H1 (cell line): Measurements from ENCODE around the gene CHAT. TPM values are rescaled to one million over a fixed set of nuclear protein-coding genes. Genes with fewer than 3 reads are reported as not detected.

Experiments used
- CTCF ChIA-PET: fragments of 300-600 bp; sonication (Branson Sonifier 250); formaldehyde crosslinking; loops from one replicate; lab custom pipeline; 2021; ENCODE audit not compliant: partially characterized antibody; lab: Charles Lee
- POLR2A ChIA-PET: fragments of 300-600 bp; sonication (Branson Sonifier 250); formaldehyde crosslinking; loops from one replicate; lab custom pipeline; 2021; ENCODE audit warnings: inconsistent platforms; ENCODE audit not compliant: partially characterized antibody; lab: Charles Lee
- DNase-seq, 2 experiments: peaks; one replicate each; pipeline versions ENCODE4 v3.0.0 to v3.0.0-alpha.2; 2010 to 2022; ENCODE audit warnings: low spot score in 2 of 2, low read depth in 1 of 2, mixed read lengths in 1 of 2
- FAIRE-seq: peaks from 2 replicates; lab custom pipeline; 2011; peaks lifted over from hg19 to GRCh38; lab: Jason Lieb, UNC
- H2AFZ ChIP-seq: 2 replicates; pipeline ENCODE4 v1.8.1; 2012; ENCODE audit warnings: low read length, inconsistent platforms
- H2AK5ac ChIP-seq: 2 replicates; pipeline ENCODE4 v1.6.1; 2013; ENCODE audit warnings: low read depth, low read length
- H2BK120ac ChIP-seq: replicated peaks from 2 replicates; pipeline ENCODE3; 2013; ENCODE audit warnings: low read depth, low read length, inconsistent platforms
- H2BK12ac ChIP-seq: 2 replicates; pipeline ENCODE4 v1.6.1; 2013; ENCODE audit warnings: low read depth, low read length
- H2BK15ac ChIP-seq: 2 replicates; pipeline ENCODE4 v1.6.1; 2013; ENCODE audit warnings: low read length
- H2BK20ac ChIP-seq: 2 replicates; pipeline ENCODE4 v1.6.1; 2013; ENCODE audit warnings: low read length
- H2BK5ac ChIP-seq: 2 replicates; pipeline ENCODE4 v1.6.1; 2013; ENCODE audit warnings: low read depth, low read length
- H3K14ac ChIP-seq: 2 replicates; pipeline ENCODE4 v1.6.1; 2013; ENCODE audit warnings: inconsistent platforms; ENCODE audit not compliant: insufficient read length
- H3K18ac ChIP-seq: 2 replicates; pipeline ENCODE4 v1.6.1; 2013; ENCODE audit warnings: low read length; ENCODE audit errors: extremely low read depth
- H3K23ac ChIP-seq: 2 replicates; pipeline ENCODE4 v1.6.1; 2013; ENCODE audit warnings: inconsistent platforms; ENCODE audit not compliant: insufficient read length
- H3K23me2 ChIP-seq: 2 replicates; pipeline ENCODE4 v1.6.1; 2013; ENCODE audit warnings: low read depth, low read length
- H3K27ac ChIP-seq: 2 replicates; pipeline ENCODE4 v1.6.1; 2011; ENCODE audit warnings: low read depth, low read length, inconsistent platforms
- H3K27me3 ChIP-seq, 4 experiments: replicated peaks in 1 of 4; 1 replicate in 1 of 4; 2 replicates in 3 of 4; pipeline versions ENCODE4 v1.6.1 to v1.8.1; 2011 to 2013; ENCODE audit warnings: low read length in 3 of 4, mild to moderate bottlenecking in 3 of 4, inconsistent platforms in 2 of 4, mixed read lengths in 2 of 4, moderate library complexity in 1 of 4; ENCODE audit not compliant: control insufficient read depth in 3 of 4, insufficient read depth in 3 of 4; ENCODE audit errors: extremely low read depth in 1 of 4
- H3K36me3 ChIP-seq, 4 experiments: 2 replicates each; pipeline versions ENCODE4 v1.6.1 to v1.8.1; 2011 to 2013; ENCODE audit warnings: mild to moderate bottlenecking in 4 of 4, low read length in 3 of 4, moderate library complexity in 2 of 4, control low read depth in 1 of 4, inconsistent platforms in 1 of 4; ENCODE audit not compliant: insufficient read depth in 4 of 4, control insufficient read depth in 2 of 4
- H3K4ac ChIP-seq: replicated peaks from 2 replicates; pipeline ENCODE3; 2013; ENCODE audit warnings: low read length, low read depth, mixed read lengths, inconsistent platforms; ENCODE audit not compliant: insufficient read length
- H3K4me1 ChIP-seq, 4 experiments: replicated peaks in 1 of 4; 1 replicate in 1 of 4; 2 replicates in 3 of 4; pipeline versions ENCODE4 v1.6.1 to v1.8.1; 2011 to 2013; ENCODE audit warnings: low read length in 3 of 4, inconsistent platforms in 2 of 4, mixed read lengths in 1 of 4; ENCODE audit not compliant: insufficient read depth in 4 of 4, control insufficient read depth in 3 of 4
- H3K4me2 ChIP-seq, 2 experiments: 2 replicates each; pipeline versions ENCODE4 v1.6.1 to v1.8.1; 2011 to 2013; ENCODE audit warnings: low read depth in 2 of 2, low read length in 2 of 2, control low read depth in 1 of 2, inconsistent platforms in 1 of 2, mild to moderate bottlenecking in 1 of 2; ENCODE audit not compliant: insufficient read depth in 1 of 2
- H3K4me3 ChIP-seq, 4 experiments: fragments of 200-600, 300-600 bp in 1 of 4; sonication (generic), shearing (Covaris generic), sonication (Bioruptor Twin) in 1 of 4; 2 replicates each; pipeline versions ENCODE4 v1.5.1 to v1.8.1; 2011 to 2016; ENCODE audit warnings: low read length in 4 of 4, low read depth in 3 of 4, control low read depth in 2 of 4, inconsistent platforms in 2 of 4, mild to moderate bottlenecking in 2 of 4, mixed read lengths in 1 of 4, moderate library complexity in 1 of 4; ENCODE audit not compliant: insufficient read depth in 2 of 4; ENCODE audit errors: extremely low read depth in 1 of 4
- H3K56ac ChIP-seq: replicated peaks from 2 replicates; pipeline ENCODE3; 2013; ENCODE audit warnings: low read depth, mild to moderate bottlenecking, mixed read lengths, low read length, inconsistent platforms; ENCODE audit not compliant: insufficient read length
- H3K79me1 ChIP-seq: 2 replicates; pipeline ENCODE4 v1.6.1; 2013; ENCODE audit warnings: low read depth, low read length, control low read depth
- H3K79me2 ChIP-seq, 2 experiments: 2 replicates each; pipeline versions ENCODE4 v1.6.1 to v1.8.1; 2012 to 2013; ENCODE audit warnings: low read length in 2 of 2, mild to moderate bottlenecking in 2 of 2, inconsistent platforms in 1 of 2; ENCODE audit not compliant: insufficient read depth in 2 of 2, control insufficient read depth in 1 of 2
- H3K9ac ChIP-seq, 4 experiments: replicated peaks in 1 of 4; 1 replicate in 1 of 4; 2 replicates in 3 of 4; pipeline versions ENCODE4 v1.6.1 to v1.8.1; 2011 to 2013; ENCODE audit warnings: low read depth in 3 of 4, low read length in 3 of 4, control low read depth in 2 of 4, mild to moderate bottlenecking in 2 of 4, moderate library complexity in 2 of 4, inconsistent platforms in 1 of 4; ENCODE audit errors: extremely low read depth in 1 of 4
- H3K9me3 ChIP-seq, 2 experiments: 2 replicates each; pipeline versions ENCODE4 v1.6.1 to v1.8.1; 2012 to 2013; ENCODE audit warnings: mild to moderate bottlenecking in 2 of 2, moderate library complexity in 2 of 2, control low read depth in 1 of 2, inconsistent platforms in 1 of 2, low read depth in 1 of 2, low read length in 1 of 2, mixed read lengths in 1 of 2; ENCODE audit not compliant: insufficient read depth in 2 of 2
- H4K20me1 ChIP-seq, 2 experiments: replicated peaks in 1 of 2; 2 replicates each; pipeline versions ENCODE3 to v1.8.1; 2011 to 2013; ENCODE audit warnings: inconsistent platforms in 2 of 2, low read length in 2 of 2, mild to moderate bottlenecking in 1 of 2; ENCODE audit not compliant: insufficient read depth in 2 of 2, control insufficient read depth in 1 of 2
- H4K5ac ChIP-seq: 2 replicates; pipeline ENCODE4 v1.6.1; 2013; ENCODE audit warnings: low read length, low read depth, mixed read lengths, inconsistent platforms; ENCODE audit not compliant: insufficient read length
- H4K8ac ChIP-seq: 2 replicates; pipeline ENCODE4 v1.8.0; 2013; ENCODE audit warnings: mild to moderate bottlenecking, moderate library complexity, low read length, inconsistent platforms; ENCODE audit not compliant: insufficient read depth; ENCODE audit errors: extremely low read depth
- H4K91ac ChIP-seq: replicated peaks from 2 replicates; pipeline ENCODE3; 2013; ENCODE audit warnings: low read length, mixed read lengths, inconsistent platforms; ENCODE audit not compliant: insufficient read length
- BCL11A ChIP-seq, 2 experiments: IDR thresholded peaks; one replicate each; pipeline ENCODE4 v1.6.1; 2011; ENCODE audit warnings: low read depth in 2 of 2, low read length in 2 of 2, mild to moderate bottlenecking in 2 of 2
- BRCA1 ChIP-seq: IDR thresholded peaks from 2 replicates; pipeline ENCODE4 v1.6.1; 2012; ENCODE audit warnings: low read depth, low read length, improper control_type of control experiment
- CHD1 ChIP-seq: IDR thresholded peaks from 2 replicates; pipeline ENCODE4 v1.6.1; 2012; ENCODE audit warnings: low read depth, low read length, improper control_type of control experiment
- CTCF ChIP-seq, 3 experiments: IDR thresholded peaks; 1 replicate in 2 of 3; 2 replicates in 1 of 3; pipeline versions ENCODE4 v1.5.1 to v1.6.1; 2011; ENCODE audit warnings: low read length in 3 of 3, mild to moderate bottlenecking in 3 of 3, inconsistent platforms in 2 of 3, low read depth in 1 of 3, moderate library complexity in 1 of 3; ENCODE audit not compliant: insufficient read depth in 1 of 3; ENCODE audit errors: control extremely low read depth in 1 of 3
- EGR1 ChIP-seq: IDR thresholded peaks from 2 replicates; pipeline ENCODE4 v1.6.1; 2011; ENCODE audit warnings: low read depth, low read length, borderline replicate concordance
- JUND ChIP-seq: IDR thresholded peaks from 2 replicates; pipeline ENCODE4 v1.6.1; 2011; ENCODE audit warnings: mild to moderate bottlenecking, improper control_type of control experiment, low read length
- POLR2AphosphoS5 ChIP-seq: IDR thresholded peaks from 2 replicates; pipeline ENCODE4 v1.6.1; 2011; ENCODE audit warnings: low read depth, low read length
- RFX5 ChIP-seq: IDR thresholded peaks from 2 replicates; pipeline ENCODE4 v1.6.1; 2011; ENCODE audit warnings: low read depth, low read length, improper control_type of control experiment, borderline replicate concordance
- TAF7 ChIP-seq: optimal IDR thresholded peaks from 2 replicates; pipeline ENCODE3; 2011; ENCODE audit warnings: low read depth, mild to moderate bottlenecking, inconsistent platforms, low read length, moderate library complexity, borderline replicate concordance
- TBP ChIP-seq: IDR thresholded peaks from 2 replicates; pipeline ENCODE4 v1.6.1; 2011; ENCODE audit warnings: low read depth, low read length, improper control_type of control experiment
- TCF12 ChIP-seq: IDR thresholded peaks from 2 replicates; pipeline ENCODE4 v1.6.1; 2011; ENCODE audit warnings: low read depth, mild to moderate bottlenecking, low read length
- YY1 ChIP-seq: IDR thresholded peaks from 2 replicates; pipeline ENCODE4 v1.6.1; 2011; ENCODE audit warnings: low read depth, mild to moderate bottlenecking, low read length
- ZNF274 ChIP-seq: IDR thresholded peaks from 2 replicates; pipeline ENCODE4 v1.7.0; 2012; ENCODE audit warnings: low read length, borderline replicate concordance; ENCODE audit errors: extremely low read depth
- WGBS, 2 experiments: shearing (Covaris generic) in 1 of 2; methylation state at CpG; one replicate each; pipeline versions ENCODE4 v1.1.6 to v1.1.7; 2013 to 2015; ENCODE audit warnings: low lambda C conversion rate in 2 of 2, mixed read lengths in 2 of 2, inconsistent platforms in 1 of 2, low coverage in 1 of 2, missing lambda C conversion rate in 1 of 2; ENCODE audit not compliant: insufficient replicate concordance in 2 of 2, insufficient coverage in 1 of 2, insufficient read length in 1 of 2; ENCODE audit errors: extremely low coverage in 1 of 2, missing lambda C conversion rate in 1 of 2; 5-methylcytosine and 5-hydroxymethylcytosine counted together
- polyA plus RNA-seq, 7 experiments: library from polyadenylated mRNA; depleted of rRNA in 3 of 7; stranded (reverse) in 5 of 7; unstranded in 2 of 7; fragments of >200 nt in 5 of 7; fragments of 200-250 nt in 2 of 7; gene quantifications; 1 replicate in 5 of 7; 2 replicates in 1 of 7; 4 replicates in 1 of 7; pipeline versions ENCODE4 v1.2.1 to v1.2.3, GENCODE V29; 2011 to 2013; ENCODE audit warnings: missing spikeins in 2 of 7, mixed read lengths in 2 of 7
- total RNA-seq: library from RNA; stranded (reverse); fragmentation: NEBNext Ultra II Directional; extraction: Animal tissue kit (Norgen Biotek cat#: 25700); gene quantifications from 2 replicates; pipeline ENCODE4 v1.2.1, GENCODE V29; 2021

The CHAT gene
- total and polyA plus RNA-seq, 2 of the 8 experiments (the other 6 are each of a cell fraction or from before 2014, with no cell fraction given): not detected

GRCh38 chr10:49625411-49625810, 11.6 kb downstream of the CHAT start:
- H3K4ac ChIP-seq: no peak overlapping the region
- no peak overlapping the region for H2BK12ac ChIP-seq
- no peak overlapping the region for H3K9ac ChIP-seq
- H3K4me1 ChIP-seq: no peaks in the 10 kb centered on the region
- H3K36me3 ChIP-seq: no peaks in the 10 kb centered on the region
- H3K79me2 ChIP-seq: no peaks in the 10 kb centered on the region
- ChIA-PET CTCF (interaction anchor here (2.0 kb wide), 1 partner anchor 9 kb away, joined by 6 read pairs; no protein-coding TSS in a partner anchor), POLR2A (no interaction called here)
- no peak overlapping the region for H4K91ac ChIP-seq
- no peak overlapping the region for H3K14ac ChIP-seq
- peaks cover 0 to 10% (median 1%) of the 10 kb centered on the region in 4 experiments; a peak in 4 of 7 replicates for H3K27me3 ChIP-seq
- no peak overlapping the region for H3K56ac ChIP-seq
- no peak overlapping the region for H2BK5ac ChIP-seq
- H3K18ac ChIP-seq: no peak overlapping the region
- no peak overlapping the region for H3K23ac ChIP-seq
- H3K4me3 ChIP-seq: no peak overlapping the region
- H3K79me1 ChIP-seq: no peaks in the 10 kb centered on the region
- no peaks in the 10 kb centered on the region for H3K9me3 ChIP-seq
- H3K4me2 ChIP-seq: no peak overlapping the region
- peaks cover 0 to 2% of the 10 kb centered on the region in 2 experiments for H4K20me1 ChIP-seq
- peaks cover 4% of the 10 kb centered on the region; the same call in 1 of the 2 replicates for H3K23me2 ChIP-seq
- H2BK20ac ChIP-seq: no peak overlapping the region
- WGBS, 2 experiments: 94% methylated on average over 9 of the region's 10 CpGs; no CpG with 5 or more reads in 1 of the 2 experiments
- no peak overlapping the region for H4K5ac ChIP-seq
- DNase-seq (no peak), FAIRE-seq (no peak)
- H3K27ac ChIP-seq: no peak overlapping the region
- H2BK120ac ChIP-seq: no peak overlapping the region
- no peak overlapping the region for H2AK5ac ChIP-seq
- no peak overlapping the region for H4K8ac ChIP-seq
- H2AFZ ChIP-seq: no peak overlapping the region
- H2BK15ac ChIP-seq: no peak overlapping the region
- TF ChIP-seq TBP (no peak), EGR1 (no peak), ZNF274 (no peak), TAF7 (no peak), BRCA1 (no peak), CHD1 (no peak), BCL11A (IDR thresholded peaks at IDR 0.05; ENCODE audit: low read depth in 2 of 2, low read length in 2 of 2) (no peak), YY1 (no peak), RFX5 (no peak), TCF12 (no peak), CTCF (IDR thresholded peaks at IDR 0.05; ENCODE audit: control extremely low read depth in 1 of 3, insufficient read depth in 1 of 3, low read depth in 1 of 3, low read length in 3 of 3) (no peak), JUND (no peak), POLR2AphosphoS5 (no peak)
